ENCODE measurements around the gene DISP1.
"Not testable (repeated sequence)": the region's sequence is repeated elsewhere in the genome, so short reads cannot be mapped to it uniquely, and the experiment has no call there.

DISP1 gene

GRCh38 chr1:222850550-222850949 lies 35.7 kb downstream of the DISP1 start:
- H3K4me1 ChIP-seq (ENCODE audit: control insufficient read depth, insufficient read depth, low read depth, low read length); H3K18ac ChIP-seq (ENCODE audit: low read depth in 1 of 2, low read length in 2 of 2); H3K23ac ChIP-seq (ENCODE audit: low read length in 2 of 2); H3K4ac ChIP-seq (ENCODE audit: low read depth in 1 of 2, low read length in 2 of 2); H2BK120ac ChIP-seq (ENCODE audit: low read depth, low read length); H3K27ac ChIP-seq (ENCODE audit: low read length, poor library complexity, severe bottlenecking); H3K14ac ChIP-seq (ENCODE audit: low read length in 2 of 2); H3K4me2 ChIP-seq (ENCODE audit: low read length, poor library complexity, severe bottlenecking); H4K91ac ChIP-seq (ENCODE audit: low read length); H3K36me3 ChIP-seq (ENCODE audit: control insufficient read depth in 1 of 2, insufficient read depth in 2 of 2, low read depth in 1 of 2, low read length in 2 of 2); H3K9me3 ChIP-seq (ENCODE audit: control insufficient read depth, low read length); H2AK5ac ChIP-seq (ENCODE audit: low read length, severe bottlenecking); H3K4me3 ChIP-seq (ENCODE audit: insufficient read depth in 1 of 2, low read depth in 1 of 2, low read length in 2 of 2); H4K8ac ChIP-seq (ENCODE audit: low read length); H3K27me3 ChIP-seq (ENCODE audit: control insufficient read depth in 1 of 2, insufficient read depth in 1 of 2, low read length in 2 of 2); H2BK5ac ChIP-seq (ENCODE audit: low read depth, low read length, poor library complexity, severe bottlenecking); H3K79me1 ChIP-seq (replicated peaks; ENCODE audit: low read length, poor library complexity, severe bottlenecking); H2BK15ac ChIP-seq (ENCODE audit: low read depth, poor library complexity, severe bottlenecking); H2AFZ ChIP-seq (ENCODE audit: low read depth, low read length); DNase-seq; H2BK12ac ChIP-seq (ENCODE audit: low read length in 2 of 2); H3K9ac ChIP-seq (ENCODE audit: low read length): not testable (repeated sequence)

DNA sequence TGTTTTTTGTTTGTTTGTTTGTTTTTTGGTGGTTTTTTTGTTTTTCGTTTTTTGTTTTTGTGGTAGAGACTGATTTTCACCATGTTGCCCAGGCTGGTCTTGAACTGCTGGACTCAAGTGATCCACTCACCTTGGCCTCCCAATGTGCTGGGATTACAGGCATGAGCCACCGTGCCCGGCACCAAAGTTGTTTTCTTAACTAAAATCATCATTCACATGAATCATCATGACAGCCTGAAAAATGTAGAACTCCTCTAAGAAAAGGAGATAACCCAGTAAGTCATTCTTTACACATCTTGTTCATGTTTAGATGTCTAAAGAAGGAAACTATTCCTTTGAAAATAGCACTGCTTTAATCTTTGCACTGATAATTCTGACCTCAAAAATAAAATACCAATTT lies 37.5 kb downstream of the DISP1 start:
- Histone ChIP-seq H2BK120ac (ENCODE audit: low read depth, low read length) (no peak overlapping the region), H3K27me3 (ENCODE audit: control insufficient read depth in 1 of 2, insufficient read depth in 1 of 2, low read length in 2 of 2) (no peaks in the 10 kb centered on the region), H2BK15ac (ENCODE audit: low read depth, poor library complexity, severe bottlenecking) (no peak overlapping the region), H3K4me2 (ENCODE audit: low read length, poor library complexity, severe bottlenecking) (no peak overlapping the region), H2BK12ac (ENCODE audit: low read length in 2 of 2) (no peak overlapping the region), H2AK5ac (ENCODE audit: low read length, severe bottlenecking) (no peak overlapping the region), H3K79me1 (replicated peaks; ENCODE audit: low read length, poor library complexity, severe bottlenecking) (peaks cover 8% of the 10 kb centered on the region), H4K8ac (ENCODE audit: low read length) (no peak overlapping the region), H4K91ac (ENCODE audit: low read length) (no peak overlapping the region), H2BK5ac (ENCODE audit: low read depth, low read length, poor library complexity, severe bottlenecking) (no peak overlapping the region), H3K36me3 (ENCODE audit: control insufficient read depth in 1 of 2, insufficient read depth in 2 of 2, low read depth in 1 of 2, low read length in 2 of 2) (peaks cover 0 to 9% of the 10 kb centered on the region in 2 experiments), H3K4me1 (ENCODE audit: control insufficient read depth, insufficient read depth, low read depth, low read length) (no peaks in the 10 kb centered on the region), H3K27ac (ENCODE audit: low read length, poor library complexity, severe bottlenecking) (no peak overlapping the region), H3K4ac (ENCODE audit: low read depth in 1 of 2, low read length in 2 of 2) (no peak overlapping the region), H3K9me3 (ENCODE audit: control insufficient read depth, low read length) (peaks cover 6% of the 10 kb centered on the region), H2AFZ (ENCODE audit: low read depth, low read length) (no peak overlapping the region), H3K4me3 (ENCODE audit: insufficient read depth in 1 of 2, low read depth in 1 of 2, low read length in 2 of 2) (no peak overlapping the region), H3K9ac (ENCODE audit: low read length) (no peak overlapping the region), H3K23ac (ENCODE audit: low read length in 2 of 2) (no peak overlapping the region), H3K14ac (ENCODE audit: low read length in 2 of 2) (no peak overlapping the region), H3K18ac (ENCODE audit: low read depth in 1 of 2, low read length in 2 of 2) (no peak overlapping the region)
- 94% methylated on average over 3 of the region's 3 CpGs for WGBS
- DNase-seq, result no peak

- Histone ChIP-seq H3K27me3 (ENCODE audit: control insufficient read depth in 1 of 2, insufficient read depth in 1 of 2, low read length in 2 of 2) (no peaks in the 10 kb centered on the region), H3K79me1 (replicated peaks; ENCODE audit: low read length, poor library complexity, severe bottlenecking) (peaks cover 14% of the 10 kb centered on the region), H2BK120ac (ENCODE audit: low read depth, low read length) (no peak overlapping the region), H3K23ac (ENCODE audit: low read length in 2 of 2) (no peak overlapping the region), H3K27ac (ENCODE audit: low read length, poor library complexity, severe bottlenecking) (no peak overlapping the region), H2BK5ac (ENCODE audit: low read depth, low read length, poor library complexity, severe bottlenecking) (no peak overlapping the region), H3K18ac (ENCODE audit: low read depth in 1 of 2, low read length in 2 of 2) (no peak overlapping the region), H3K14ac (ENCODE audit: low read length in 2 of 2) (no peak overlapping the region), H3K9ac (ENCODE audit: low read length) (no peak overlapping the region), H3K4me1 (ENCODE audit: control insufficient read depth, insufficient read depth, low read depth, low read length) (no peaks in the 10 kb centered on the region), H3K4me2 (ENCODE audit: low read length, poor library complexity, severe bottlenecking) (no peak overlapping the region), H4K91ac (ENCODE audit: low read length) (no peak overlapping the region), H2AK5ac (ENCODE audit: low read length, severe bottlenecking) (no peak overlapping the region), H2BK15ac (ENCODE audit: low read depth, poor library complexity, severe bottlenecking) (no peak overlapping the region), H3K36me3 (ENCODE audit: control insufficient read depth in 1 of 2, insufficient read depth in 2 of 2, low read depth in 1 of 2, low read length in 2 of 2) (peaks cover 0 to 4% of the 10 kb centered on the region in 2 experiments), H2AFZ (ENCODE audit: low read depth, low read length) (no peak overlapping the region), H2BK12ac (ENCODE audit: low read length in 2 of 2) (no peak overlapping the region), H3K4me3 (ENCODE audit: insufficient read depth in 1 of 2, low read depth in 1 of 2, low read length in 2 of 2) (no peak overlapping the region), H4K8ac (ENCODE audit: low read length) (no peak overlapping the region), H3K4ac (ENCODE audit: low read depth in 1 of 2, low read length in 2 of 2) (no peak overlapping the region), H3K9me3 (ENCODE audit: control insufficient read depth, low read length) (peaks cover 17% of the 10 kb centered on the region)
- 94% methylated on average over 2 of the region's 3 CpGs for WGBS
- no peak for DNase-seq
Measured at GRCh38 chr1:222861062-222861461, 46.2 kb downstream of the DISP1 start.
